ENCODE results near the gene NPHS1. TPM values are rescaled to one million over a fixed set of nuclear protein-coding genes. Genes with fewer than 3 reads are reported as not detected.

Gene NPHS1
- total RNA-seq, 2 experiments from 2014 or later = not detected

GRCh38 chr19:35785339-35785627, 67.0 kb downstream of the NPHS1 start:
- CTCF ChIA-PET = no interaction called here

GRCh38 chr19:35784503-35785338, 67.6 kb downstream of the NPHS1 start:
- Histone ChIP-seq H3K9me3 (ENCODE audit: control insufficient read depth in 1 of 2, insufficient read depth in 1 of 2, low read length in 2 of 2) (no peaks in the 10 kb centered on the region), H3K27me3 (ENCODE audit: control insufficient read depth in 1 of 2, insufficient read depth in 2 of 2, low read length in 2 of 2) (no peaks in the 10 kb centered on the region), H3K36me3 (ENCODE audit: insufficient read depth, low read length) (peaks cover 9% of the 10 kb centered on the region), H3K4me3 (ENCODE audit: low read length) (no peak overlapping the region), H3K4me1 (ENCODE audit: insufficient read depth, low read length) (no peaks in the 10 kb centered on the region), H3K27ac (ENCODE audit: low read depth in 1 of 2, low read length in 2 of 2) (no peak overlapping the region)
- Mint-ChIP-seq H3K27ac (no peak overlapping the region), H3K4me3 (no peak overlapping the region), H3K27me3 (no peaks in the 10 kb centered on the region), H3K36me3 (ENCODE audit: low read depth) (peaks cover 15% of the 10 kb centered on the region), H3K9me3 (no peaks in the 10 kb centered on the region), H3K4me1 (ENCODE audit: low read depth) (no peaks in the 10 kb centered on the region)
- ChIA-PET POLR2A (no interaction called here), CTCF (no interaction called here)
- no peak for TF ChIP-seq CTCF (IDR thresholded peaks at IDR 0.05)
- ATAC-seq (ENCODE audit: poor library complexity) (no peak), DNase-seq (no peak)
- intact Hi-C loops (cut with DNase I, micrococcal nuclease) = no loop called here

More at GRCh38 chr19:35785339-35785627, 67.0 kb downstream of the NPHS1 start:
- peaks cover 13% of the 10 kb centered on the region for H3K36me3 Mint-ChIP-seq (ENCODE audit: low read depth)
- no peaks in the 10 kb centered on the region for H3K27me3 Mint-ChIP-seq
- no peak for TF ChIP-seq CTCF (IDR thresholded peaks at IDR 0.05)
- no peak for ATAC-seq (ENCODE audit: poor library complexity)
- H3K4me3 Mint-ChIP-seq = no peak overlapping the region
- H3K36me3 ChIP-seq (ENCODE audit: insufficient read depth, low read length) = peaks cover 9% of the 10 kb centered on the region
- H3K4me3 ChIP-seq (ENCODE audit: low read length) = no peak overlapping the region
- no peaks in the 10 kb centered on the region for H3K4me1 ChIP-seq (ENCODE audit: insufficient read depth, low read length)
- no peak overlapping the region for H3K27ac Mint-ChIP-seq
- POLR2A ChIA-PET = no interaction called here
- H3K27ac ChIP-seq (ENCODE audit: low read depth in 1 of 2, low read length in 2 of 2) = no peak overlapping the region
- no peaks in the 10 kb centered on the region for H3K27me3 ChIP-seq (ENCODE audit: control insufficient read depth in 1 of 2, insufficient read depth in 2 of 2, low read length in 2 of 2)
- no peak for DNase-seq
- H3K9me3 Mint-ChIP-seq = no peaks in the 10 kb centered on the region
- no peaks in the 10 kb centered on the region for H3K4me1 Mint-ChIP-seq (ENCODE audit: low read depth)
- no peaks in the 10 kb centered on the region for H3K9me3 ChIP-seq (ENCODE audit: control insufficient read depth in 1 of 2, insufficient read depth in 1 of 2, low read length in 2 of 2)
- intact Hi-C loops (cut with DNase I, micrococcal nuclease) = no loop called here

GRCh38 chr19:35783469-35784434, 68.6 kb downstream of the NPHS1 start:
- no peak for TF ChIP-seq CTCF (IDR thresholded peaks at IDR 0.05)
- Histone ChIP-seq H3K4me1 (ENCODE audit: insufficient read depth, low read length) (no peaks in the 10 kb centered on the region), H3K9me3 (ENCODE audit: control insufficient read depth in 1 of 2, insufficient read depth in 1 of 2, low read length in 2 of 2) (no peaks in the 10 kb centered on the region), H3K27ac (ENCODE audit: low read depth in 1 of 2, low read length in 2 of 2) (no peak overlapping the region), H3K36me3 (ENCODE audit: insufficient read depth, low read length) (peaks cover 11% of the 10 kb centered on the region), H3K4me3 (ENCODE audit: low read length) (no peak overlapping the region), H3K27me3 (ENCODE audit: control insufficient read depth in 1 of 2, insufficient read depth in 2 of 2, low read length in 2 of 2) (no peaks in the 10 kb centered on the region)
- ChIA-PET POLR2A (no interaction called here), CTCF (no interaction called here)
- no peaks in the 10 kb centered on the region for H3K9me3 Mint-ChIP-seq
- DNase-seq = no peak
- no peaks in the 10 kb centered on the region for H3K4me1 Mint-ChIP-seq (ENCODE audit: low read depth)
- ATAC-seq (ENCODE audit: poor library complexity) = no peak
- no peak overlapping the region for H3K4me3 Mint-ChIP-seq
- H3K27me3 Mint-ChIP-seq = no peaks in the 10 kb centered on the region
- no peak overlapping the region for H3K27ac Mint-ChIP-seq
- intact Hi-C loops (cut with DNase I, micrococcal nuclease) = no loop called here
- peaks cover 17% of the 10 kb centered on the region for H3K36me3 Mint-ChIP-seq (ENCODE audit: low read depth)
